Inflammatory macrophage (primary cell): ENCODE measurements around the gene MAP3K10.

ENCODE experiments used
- DNase-seq, 2 donors: peaks; one replicate each; pipeline ENCODE4 v3.0.0-alpha.2; 2020 to 2022

The MAP3K10 gene

GRCh38 chr19:40234429-40235237, 43.4 kb downstream of the MAP3K10 start:
- DNase-seq, result no peak

GRCh38 chr19:40235238-40236025, 44.2 kb downstream of the MAP3K10 start:
- no peak for DNase-seq

DNA sequence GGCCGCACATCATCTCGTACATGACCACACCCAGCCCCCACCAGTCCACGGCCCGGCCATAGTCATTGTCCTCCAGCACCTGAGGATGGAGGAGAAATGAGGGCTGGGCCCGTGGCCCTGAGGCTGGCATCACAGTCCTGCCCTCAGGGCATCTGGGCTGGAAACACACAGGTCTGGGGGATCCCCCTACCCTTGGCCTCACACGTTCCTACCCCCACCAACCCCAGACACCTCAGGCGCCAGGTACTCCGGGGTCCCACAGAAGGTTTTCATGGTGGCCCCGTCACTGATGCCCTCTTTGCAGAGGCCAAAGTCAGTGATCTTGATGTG, 44.8 kb downstream of the MAP3K10 start:
- no peak for DNase-seq

DNA sequence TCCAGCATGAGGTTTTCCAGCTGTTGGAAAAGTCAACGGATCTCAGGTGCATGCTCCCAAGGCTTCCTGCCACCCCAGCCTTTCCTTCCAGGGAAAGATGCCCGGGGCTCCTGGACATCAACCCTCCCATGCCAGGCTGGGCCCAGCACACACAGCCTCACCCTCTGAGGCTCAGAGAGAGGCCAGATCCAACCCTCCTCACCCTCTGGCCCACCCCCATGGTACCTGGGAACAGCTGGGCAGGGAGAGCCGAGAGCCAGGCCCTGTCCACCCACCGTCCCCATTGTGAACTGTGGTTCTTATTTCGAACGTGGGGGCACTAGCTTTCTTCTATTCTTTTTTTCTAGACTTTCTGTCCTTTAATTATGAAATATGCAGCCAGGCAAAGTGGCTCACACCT, 45.1 kb downstream of the MAP3K10 start:
- DNase-seq, result no peak

- no peak for DNase-seq
Measured at GRCh38 chr19:40237791-40238190, 46.6 kb downstream of the MAP3K10 start.

- DNase-seq, result no peak
Measured at GRCh38 chr19:40238775-40239174, 47.5 kb downstream of the MAP3K10 start.

- no peak for DNase-seq
Measured at GRCh38 chr19:40239415-40240226, 48.4 kb downstream of the MAP3K10 start.

- no peak for DNase-seq
Measured at GRCh38 chr19:40240332-40240731, 49.1 kb downstream of the MAP3K10 start.

DNA sequence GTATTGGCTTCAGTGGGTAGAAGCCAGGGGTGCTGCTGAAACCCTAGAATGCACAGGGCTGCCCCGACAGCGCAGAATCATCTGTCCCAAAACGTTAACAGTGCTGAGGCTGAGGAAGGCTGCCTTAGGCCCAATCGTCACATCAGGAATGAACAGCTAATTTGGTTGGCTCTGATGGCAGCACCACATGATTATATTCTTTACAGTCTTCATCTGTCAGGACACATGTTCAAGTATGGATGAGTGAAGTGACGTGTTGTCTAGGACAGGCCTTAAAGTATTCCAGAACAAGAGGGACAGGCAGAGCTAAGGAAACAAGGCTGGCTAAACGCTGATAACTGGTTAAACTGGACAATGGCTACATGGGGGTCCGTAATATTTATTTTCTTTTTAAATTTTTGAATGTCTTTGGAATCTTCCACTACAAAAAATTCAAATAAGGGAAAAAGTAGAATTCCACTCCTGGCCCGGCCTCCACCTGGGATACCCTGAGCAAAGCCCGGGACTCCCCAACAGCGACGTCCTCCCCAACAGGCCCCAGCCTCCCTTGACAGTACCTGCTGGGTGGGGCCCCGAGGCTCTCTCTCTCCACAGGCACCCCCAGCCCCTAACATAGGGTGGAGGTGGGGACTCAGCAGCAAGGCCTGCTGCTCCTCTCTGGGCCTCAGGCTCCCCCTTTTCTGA, 50.0 kb downstream of the MAP3K10 start:
- no peak for DNase-seq

DNA sequence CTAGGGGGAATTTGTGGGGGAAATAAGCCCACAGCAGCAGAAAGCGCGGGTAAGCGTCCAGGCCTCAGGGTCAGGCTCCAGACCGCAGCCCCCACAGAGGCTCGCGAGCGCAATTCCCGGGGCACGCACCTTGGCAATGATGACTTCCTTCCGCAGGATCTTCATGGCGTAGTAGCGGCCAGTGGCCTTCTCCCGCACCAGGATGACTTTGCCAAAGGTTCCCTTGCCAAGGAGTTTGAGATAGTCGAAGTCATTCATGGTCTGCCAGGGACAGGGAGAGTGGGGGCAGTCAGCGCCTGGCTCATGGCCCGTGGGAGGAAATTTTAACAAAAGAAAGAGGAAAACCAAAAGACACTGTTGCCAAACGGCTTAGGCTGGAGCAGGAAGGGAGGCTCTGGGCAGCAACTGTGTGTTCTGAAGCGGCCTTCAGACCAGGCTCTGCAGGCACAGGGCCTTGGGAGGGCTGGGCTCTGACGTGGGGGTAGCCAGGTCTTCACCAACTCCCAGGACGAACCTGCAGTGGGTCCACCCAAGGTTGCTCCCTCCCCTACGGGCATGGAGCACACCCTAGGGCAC, 50.7 kb downstream of the MAP3K10 start:
- DNase-seq, result no peak

DNA sequence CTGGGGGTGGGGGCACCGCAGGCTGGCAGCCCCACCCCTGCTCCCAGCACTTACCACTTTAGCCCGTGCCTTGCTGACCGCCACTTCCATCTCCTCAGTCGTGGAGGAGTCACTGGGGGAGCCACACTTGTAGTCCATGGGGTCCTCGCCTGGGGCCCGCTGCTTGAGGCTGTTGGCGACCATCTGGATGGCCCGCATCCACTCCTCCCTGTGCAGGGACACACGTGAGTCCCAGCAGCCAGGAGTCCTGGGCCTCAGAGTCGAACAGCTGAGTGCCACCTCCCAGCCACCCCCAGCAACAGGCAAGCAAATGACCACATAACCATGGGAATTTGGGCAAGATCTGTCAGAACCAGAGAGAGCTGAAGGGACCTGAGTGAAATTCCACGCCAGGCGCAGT, 51.3 kb downstream of the MAP3K10 start:
- no peak for DNase-seq

GRCh38 chr19:40243181-40243580, 52.0 kb downstream of the MAP3K10 start:
- no peak for DNase-seq

DNA sequence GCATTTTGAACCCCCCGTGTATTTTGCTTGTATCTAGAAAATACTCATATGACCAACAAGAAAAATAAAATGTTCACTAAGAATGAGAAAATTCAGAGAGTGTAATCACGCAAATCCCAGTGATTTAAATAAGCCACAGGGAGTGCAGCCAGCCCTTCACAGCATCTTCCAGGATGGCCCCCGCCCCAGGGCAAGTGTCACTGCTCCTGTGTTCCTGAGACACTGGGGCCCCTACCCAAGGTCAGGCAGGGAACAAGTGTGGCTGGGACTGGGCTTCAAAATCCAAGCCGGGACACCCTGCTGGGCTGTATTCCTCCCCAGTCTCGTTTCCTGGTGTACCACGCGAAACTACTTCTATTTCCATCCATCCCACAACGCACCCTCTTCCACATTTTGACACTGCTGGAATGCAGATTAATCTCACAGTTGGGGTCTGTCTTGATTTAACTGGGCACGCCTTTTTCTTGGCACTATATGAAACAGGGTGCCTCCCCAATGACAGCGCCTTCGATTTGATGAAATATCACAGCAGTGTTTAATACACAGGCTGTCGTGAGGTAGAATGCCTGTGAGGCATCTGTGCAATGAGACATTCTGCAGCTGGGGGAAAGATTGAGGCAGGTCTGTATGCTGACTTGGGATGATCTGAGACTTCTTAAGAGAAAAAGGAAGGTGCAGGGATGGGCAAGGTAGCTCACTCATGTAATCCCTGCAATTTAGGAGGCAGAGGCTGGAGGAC, 53.5 kb downstream of the MAP3K10 start:
- DNase-seq, result no peak

DNA sequence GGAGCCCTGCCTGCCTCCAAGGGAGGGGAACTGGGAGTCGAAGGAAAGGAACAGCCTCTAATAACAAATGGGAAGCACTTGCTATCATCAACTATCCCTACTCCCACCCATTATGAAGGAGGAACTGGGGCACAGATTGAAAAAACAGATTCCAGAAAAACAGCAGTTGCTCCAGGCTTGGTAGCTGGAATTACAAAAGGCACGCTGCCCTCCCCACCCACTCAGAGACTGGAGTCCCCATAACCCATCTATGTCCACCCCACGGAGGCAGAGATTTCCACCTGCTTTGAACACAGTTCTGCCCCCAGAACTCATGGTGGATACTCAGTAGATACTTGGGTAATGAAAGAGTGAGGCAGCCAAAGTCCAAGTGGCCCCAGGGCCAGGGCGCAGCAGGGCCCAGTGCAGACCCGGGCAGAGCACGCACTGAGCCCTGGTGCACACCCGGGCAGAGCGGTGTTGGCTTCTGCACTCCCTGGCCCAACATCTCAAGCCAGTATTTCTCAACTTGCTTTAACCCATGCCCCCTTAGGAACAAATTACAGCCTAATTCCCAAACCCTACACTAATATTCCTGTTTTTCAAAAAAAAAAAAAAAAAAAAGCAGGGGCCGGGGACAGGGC, 54.4 kb downstream of the MAP3K10 start:
- peak in 1 of 2 donors; percentile 35 for DNase-seq

DNA sequence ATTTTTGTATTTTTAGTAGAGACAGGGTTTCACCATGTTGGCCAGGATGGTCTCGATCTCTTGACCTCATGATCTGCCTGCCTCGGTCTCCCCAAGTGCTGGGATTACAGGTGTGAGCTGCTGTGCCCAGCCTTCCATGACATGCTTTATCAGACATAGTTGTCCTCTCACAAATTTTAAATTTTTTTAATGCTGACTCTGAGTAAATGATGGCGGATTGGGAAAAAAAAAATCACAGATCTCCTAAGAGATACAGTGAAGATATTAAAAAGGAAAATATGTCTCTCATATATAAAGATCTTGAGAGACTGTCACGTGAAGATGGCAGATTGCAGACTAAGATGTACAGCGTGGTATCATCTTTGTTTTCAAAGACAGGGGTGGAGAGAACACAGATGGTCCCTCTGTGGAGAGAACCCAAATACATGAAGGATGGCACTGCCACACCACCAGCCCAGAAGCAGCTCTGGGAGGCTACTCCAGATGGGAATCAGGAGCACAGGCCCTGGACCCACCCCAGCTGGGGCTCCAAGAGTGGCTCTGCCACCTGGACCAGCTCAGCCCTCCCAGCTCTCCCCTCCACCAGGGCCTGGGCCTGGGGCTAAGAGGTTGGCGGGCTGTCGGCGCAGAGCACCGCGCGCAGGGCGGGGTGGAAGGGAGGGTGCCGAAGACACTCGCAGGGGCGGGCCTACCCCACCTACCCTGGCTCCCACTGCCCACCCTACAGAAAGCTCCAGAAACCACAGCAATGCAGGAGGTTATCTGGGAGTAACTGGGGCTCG, 55.3 kb downstream of the MAP3K10 start:
- DNase-seq, result no peak

DNA sequence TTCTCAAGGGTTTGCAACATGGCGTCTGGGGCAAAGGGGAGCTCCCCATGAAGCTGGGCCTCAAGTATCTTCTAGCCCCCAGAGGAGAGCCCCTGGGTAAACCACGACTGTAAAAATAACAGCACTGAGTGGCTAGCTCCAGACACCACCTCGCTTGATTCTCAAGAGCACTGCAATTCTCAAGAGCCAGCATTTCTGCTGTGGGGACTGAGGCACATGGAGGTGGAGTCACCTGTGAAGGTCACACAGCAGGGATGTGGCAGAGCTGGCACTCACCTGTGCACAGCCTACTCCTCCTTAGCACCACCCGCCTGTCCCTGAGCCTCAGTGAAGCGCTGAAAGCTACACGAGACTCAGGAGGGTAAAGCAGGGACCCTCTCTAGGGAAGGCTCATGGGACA, 56.0 kb downstream of the MAP3K10 start:
- DNase-seq, result no peak

DNA sequence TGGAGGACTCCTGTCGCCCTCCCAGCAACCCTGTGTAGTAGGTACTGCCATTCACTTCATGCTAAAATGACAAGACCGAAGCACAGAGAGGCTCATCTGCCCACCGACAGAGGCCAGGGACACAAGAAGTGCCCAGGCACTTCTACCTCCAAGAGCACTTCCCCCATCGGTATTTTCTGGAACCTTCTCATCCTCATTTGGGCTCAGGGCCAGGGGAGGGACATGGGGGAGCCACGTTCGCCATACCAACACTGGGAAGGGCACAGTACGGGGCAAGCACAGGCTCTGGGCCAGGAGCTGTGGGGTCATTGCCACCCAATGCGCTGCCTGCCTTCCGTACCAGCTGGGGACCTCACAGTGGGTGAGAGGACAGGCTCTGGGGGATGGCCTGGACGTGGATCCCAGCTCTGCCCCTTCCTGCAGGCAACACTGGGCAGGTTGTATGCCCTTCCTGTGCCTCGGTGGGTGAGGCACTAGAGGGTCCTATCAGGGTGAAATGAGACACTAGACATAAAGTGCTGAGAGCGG, 56.6 kb downstream of the MAP3K10 start:
- DNase-seq, result no peak

GRCh38 chr19:40249201-40249600, 58.0 kb downstream of the MAP3K10 start:
- no peak for DNase-seq

DNA sequence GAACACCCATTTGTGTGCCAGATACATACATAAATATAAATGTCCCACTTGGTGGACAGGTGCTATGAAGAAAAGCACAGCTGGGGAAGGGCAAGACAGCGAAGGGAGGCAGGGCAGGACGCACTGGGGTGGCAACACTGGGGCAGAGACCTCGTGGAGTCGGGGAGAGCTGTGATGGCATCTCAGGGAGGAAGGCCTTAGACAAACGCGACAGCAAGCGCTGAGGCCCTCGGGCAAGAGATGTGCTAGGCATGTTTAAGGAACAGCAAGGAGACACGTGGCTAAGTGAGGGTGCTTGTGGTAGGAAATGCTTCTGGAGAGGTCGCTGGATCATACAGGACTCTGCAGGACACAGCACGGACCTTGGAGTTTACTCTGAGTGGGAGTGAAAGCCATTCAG, 58.6 kb downstream of the MAP3K10 start:
- no peak for DNase-seq

DNA sequence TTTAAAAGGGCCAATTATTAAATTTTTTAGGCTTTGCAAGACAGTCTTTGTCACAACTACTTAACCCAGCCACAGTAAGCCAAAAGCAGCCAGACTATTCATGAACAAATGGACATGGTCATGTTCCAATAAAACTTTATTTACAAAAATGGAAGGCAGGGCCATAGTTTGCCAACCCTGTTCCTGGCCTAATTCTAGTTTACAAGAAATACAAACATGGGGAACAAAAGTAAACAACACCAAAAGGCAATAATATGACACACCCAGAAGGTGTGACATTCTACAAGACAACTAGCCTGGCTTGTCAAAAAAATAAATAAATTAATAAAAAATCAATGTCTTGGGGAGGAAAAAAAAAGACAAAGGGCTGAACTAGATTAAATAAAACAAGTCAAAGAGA, 60.0 kb downstream of the MAP3K10 start:
- DNase-seq, result no peak
